Mucosa of gallbladder (tissue), 1 donor: Measurements from ENCODE around the gene PEX5L. TPM values are rescaled to one million over a fixed set of nuclear protein-coding genes. Genes with fewer than 3 reads are reported as not detected.
"Not testable (repeated sequence)": the region's sequence is repeated elsewhere in the genome, so short reads cannot be mapped to it uniquely, and the experiment has no call there.

Source experiments
- DNase-seq: peaks from one replicate; pipeline ENCODE4 v3.0.0-alpha.2; 2020; ENCODE audit warnings: low spot score
- total RNA-seq: library from RNA; stranded (reverse); gene quantifications from one replicate; pipeline ENCODE4 v1.2.1, GENCODE V29; 2021
- donor health status: DM: no; HTN: no; CAD: no.

Gene PEX5L
- total RNA-seq, 1 donor from 2014 or later = 0.23 TPM

- not testable (repeated sequence) for DNase-seq
These were observed 28.4 kb downstream of the PEX5L start for GRCh38 chr3:180008318-180008717.

- DNase-seq = no peak
These were observed 32.2 kb downstream of the PEX5L start for GRCh38 chr3:180004542-180004941.

- DNase-seq = no peak
These were observed 34.7 kb downstream of the PEX5L start for GRCh38 chr3:180002006-180002405.

- no peak for DNase-seq
These were observed 36.2 kb downstream of the PEX5L start for GRCh38 chr3:180000500-180000899.

GRCh38 chr3:179995406-179995805, 41.3 kb downstream of the PEX5L start:
- no peak for DNase-seq

- no peak for DNase-seq
These were observed 44.9 kb downstream of the PEX5L start for GRCh38 chr3:179991883-179992282.

- DNase-seq = no peak
These were observed 45.6 kb downstream of the PEX5L start for GRCh38 chr3:179991104-179991503.

- no peak for DNase-seq
These were observed 55.1 kb downstream of the PEX5L start for GRCh38 chr3:179981646-179982045.

- DNase-seq = no peak
These were observed 59.4 kb downstream of the PEX5L start for GRCh38 chr3:179977356-179977755.

GRCh38 chr3:179973931-179974361, 62.8 kb downstream of the PEX5L start:
- no peak for DNase-seq

GRCh38 chr3:179972881-179973423, 63.8 kb downstream of the PEX5L start:
- DNase-seq = no peak

- DNase-seq = no peak
These were observed 65.5 kb downstream of the PEX5L start for GRCh38 chr3:179971280-179971679.

GRCh38 chr3:179970746-179971145, 66.0 kb downstream of the PEX5L start:
- DNase-seq = no peak

- no peak for DNase-seq
These were observed 67.2 kb downstream of the PEX5L start for GRCh38 chr3:179969525-179969924.

GRCh38 chr3:179967622-179968021, 69.1 kb downstream of the PEX5L start:
- DNase-seq = no peak

GRCh38 chr3:179964890-179965289, 71.8 kb downstream of the PEX5L start:
- no peak for DNase-seq

GRCh38 chr3:179962629-179963387, 73.9 kb downstream of the PEX5L start:
- no peak for DNase-seq

GRCh38 chr3:179961703-179962078, 75.0 kb downstream of the PEX5L start:
- DNase-seq = no peak

GRCh38 chr3:179961071-179961702, 75.5 kb downstream of the PEX5L start:
- DNase-seq = no peak

GRCh38 chr3:179958759-179959158, 78.0 kb downstream of the PEX5L start:
- DNase-seq = no peak

GRCh38 chr3:179958143-179958542, 78.6 kb downstream of the PEX5L start:
- DNase-seq = no peak

GRCh38 chr3:179957264-179957845, 79.4 kb downstream of the PEX5L start:
- no peak for DNase-seq

- DNase-seq = no peak
These were observed 80.3 kb downstream of the PEX5L start for GRCh38 chr3:179956416-179956830.
